ENCODE results near the gene JDP2.

DNA sequence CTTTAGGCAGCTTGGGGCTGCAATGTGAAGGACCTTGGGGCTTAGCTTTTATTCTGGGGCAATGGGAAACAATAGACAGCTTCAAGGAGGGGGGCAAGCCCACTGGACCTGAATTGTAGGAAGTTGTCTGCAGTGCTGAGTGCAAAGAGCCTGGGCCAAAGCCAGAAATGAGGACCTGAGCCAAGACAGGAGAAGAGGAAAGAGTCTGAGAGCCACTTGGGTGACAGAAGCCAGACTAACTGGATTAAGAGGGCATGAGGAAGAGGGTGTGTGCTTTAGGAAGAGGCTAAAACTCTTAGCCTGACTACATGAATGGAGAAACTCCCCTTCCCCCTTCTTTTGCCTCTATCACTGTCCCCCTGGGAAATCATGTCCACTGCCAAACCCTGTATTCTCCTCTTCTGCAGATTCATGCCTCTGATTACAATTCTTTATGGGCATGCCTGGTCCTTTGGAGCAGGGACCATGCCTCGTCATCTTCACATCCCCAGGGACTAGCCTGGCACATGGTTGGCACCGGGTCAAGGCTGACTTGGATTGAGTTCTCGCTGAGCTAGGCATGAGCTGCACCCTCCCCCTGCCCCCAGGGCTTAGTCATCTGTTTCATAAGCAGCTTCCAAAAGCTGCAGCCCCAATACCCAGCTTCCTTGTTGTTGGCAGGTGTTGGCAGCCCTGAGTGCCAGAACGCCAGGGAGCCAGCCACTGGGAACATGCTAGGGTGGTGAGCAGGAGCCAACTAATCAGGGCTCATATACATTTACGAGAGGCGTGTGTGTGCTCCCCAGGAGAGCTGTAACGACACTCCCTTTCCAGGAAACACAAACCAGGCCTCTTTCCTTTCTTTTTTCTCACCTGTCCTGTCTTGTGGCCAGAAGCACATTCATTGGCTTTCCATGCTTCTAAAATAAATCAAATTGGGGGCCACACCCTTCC lies 27.7 kb upstream of the JDP2 start:
- TF ChIP-seq, protein P1, sequence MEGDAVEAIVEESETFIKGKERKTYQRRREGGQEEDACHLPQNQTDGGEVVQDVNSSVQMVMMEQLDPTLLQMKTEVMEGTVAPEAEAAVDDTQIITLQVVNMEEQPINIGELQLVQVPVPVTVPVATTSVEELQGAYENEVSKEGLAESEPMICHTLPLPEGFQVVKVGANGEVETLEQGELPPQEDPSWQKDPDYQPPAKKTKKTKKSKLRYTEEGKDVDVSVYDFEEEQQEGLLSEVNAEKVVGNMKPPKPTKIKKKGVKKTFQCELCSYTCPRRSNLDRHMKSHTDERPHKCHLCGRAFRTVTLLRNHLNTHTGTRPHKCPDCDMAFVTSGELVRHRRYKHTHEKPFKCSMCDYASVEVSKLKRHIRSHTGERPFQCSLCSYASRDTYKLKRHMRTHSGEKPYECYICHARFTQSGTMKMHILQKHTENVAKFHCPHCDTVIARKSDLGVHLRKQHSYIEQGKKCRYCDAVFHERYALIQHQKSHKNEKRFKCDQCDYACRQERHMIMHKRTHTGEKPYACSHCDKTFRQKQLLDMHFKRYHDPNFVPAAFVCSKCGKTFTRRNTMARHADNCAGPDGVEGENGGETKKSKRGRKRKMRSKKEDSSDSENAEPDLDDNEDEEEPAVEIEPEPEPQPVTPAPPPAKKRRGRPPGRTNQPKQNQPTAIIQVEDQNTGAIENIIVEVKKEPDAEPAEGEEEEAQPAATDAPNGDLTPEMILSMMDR (IDR thresholded peaks at IDR 0.05; ENCODE audit: insufficient read depth, low read depth, low read length): no peak
- TF ChIP-seq EZH2 (IDR thresholded peaks at IDR 0.05; ENCODE audit: insufficient read depth, low read length): no peak
